OCI-LY3 (cell line): ENCODE data around the gene TRIM40.

Source experiments
- H2AFZ ChIP-seq: fragments of 200-600, 300-600 bp; shearing (Covaris generic); 2 replicates; pipeline ENCODE4 v1.6.0; 2014; ENCODE audit warnings: antibody characterized with exemption, low read depth, low read length
- H3K27ac ChIP-seq: fragments of 200-600, 300-600 bp; sonication (generic); 2 replicates; pipeline ENCODE4 v1.5.1; 2014; ENCODE audit warnings: mild to moderate bottlenecking, low read length, moderate library complexity, mixed read lengths
- H3K27me3 ChIP-seq: fragments of 200-600, 300-600 bp; sonication (generic); 2 replicates; pipeline ENCODE4 v1.6.1; 2014; ENCODE audit warnings: low read depth, low read length, mixed read lengths
- H3K36me3 ChIP-seq: fragments of 200-600, 300-600 bp; sonication (generic); replicated peaks from 2 replicates; pipeline ENCODE3; 2014; ENCODE audit warnings: low read depth, low read length, mixed read lengths
- H3K4me1 ChIP-seq: fragments of 300-600, 200-600 bp; sonication (generic); 2 replicates; pipeline ENCODE4 v1.6.1; 2014; ENCODE audit warnings: low read length, mixed read lengths
- H3K4me2 ChIP-seq: fragments of 200-600, 300-600 bp; sonication (generic); 2 replicates; pipeline ENCODE4 v1.6.1; 2014; ENCODE audit warnings: low read length, mixed read lengths
- H3K4me3 ChIP-seq: fragments of 300-600, 200-600 bp; sonication (generic); 2 replicates; pipeline ENCODE4 v1.5.1; 2014; ENCODE audit warnings: antibody characterized with exemption, mild to moderate bottlenecking, low read length, moderate library complexity
- H3K79me2 ChIP-seq: fragments of 300-600, 200-600 bp; shearing (Covaris generic); 2 replicates; pipeline ENCODE4 v1.6.1; 2014; ENCODE audit warnings: mild to moderate bottlenecking, low read length, mixed read lengths
- H3K9ac ChIP-seq: fragments of 300-600, 200-600 bp; shearing (Covaris generic); 2 replicates; pipeline ENCODE4 v1.6.0; 2014; ENCODE audit warnings: mild to moderate bottlenecking, low read length, moderate library complexity
- H3K9me3 ChIP-seq: fragments of 200-600, 300-600 bp; shearing (Covaris generic); 2 replicates; pipeline ENCODE4 v1.6.1; 2014; ENCODE audit warnings: low read length, mixed read lengths; ENCODE audit not compliant: insufficient read depth
- H4K20me1 ChIP-seq: fragments of 200-600, 300-600 bp; sonication (generic); 2 replicates; pipeline ENCODE4 v1.6.1; 2016; ENCODE audit warnings: low read length, mixed read lengths; ENCODE audit not compliant: insufficient read depth
- EZH2phosphoT487 ChIP-seq: fragments of 200-600 bp; shearing (Covaris generic); IDR thresholded peaks from 2 replicates; pipeline ENCODE4 v1.6.1; 2018; ENCODE audit warnings: antibody characterized with exemption, mixed run types, low read depth
- TF ChIP-seq, protein P1 (sequence below): fragments of 200-600, 300-600 bp; sonication (generic); IDR thresholded peaks from 2 replicates; pipeline ENCODE4 v1.5.1; 2014; ENCODE audit warnings: antibody characterized with exemption, low read length, low read depth

The TRIM40 gene

DNA sequence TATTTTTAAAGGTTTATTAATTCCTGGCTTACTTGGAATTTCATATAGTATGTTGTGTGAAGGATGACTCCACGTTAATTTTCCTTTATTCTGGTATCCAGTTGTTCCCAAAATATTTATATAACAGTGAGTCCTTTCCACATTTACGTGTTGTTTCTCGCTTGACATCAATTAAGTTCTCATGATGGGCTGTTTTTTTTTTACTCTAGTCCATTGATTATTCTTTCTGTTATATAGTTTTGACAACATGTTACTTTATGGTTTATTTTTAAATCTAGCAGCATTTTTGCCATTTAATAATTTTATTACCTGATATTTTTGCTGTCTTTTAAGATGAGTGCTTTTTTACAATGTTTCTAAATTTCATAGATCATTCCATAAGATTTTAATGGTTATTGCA lies 6.7 kb downstream of the TRIM40 start:
- H3K27ac ChIP-seq = no peak overlapping the region
- H3K4me2 ChIP-seq = no peak overlapping the region
- no peaks in the 10 kb centered on the region for H3K36me3 ChIP-seq
- H2AFZ ChIP-seq = no peak overlapping the region
- H3K4me1 ChIP-seq = no peaks in the 10 kb centered on the region
- no peak overlapping the region for H3K9ac ChIP-seq
- no peak overlapping the region for H3K4me3 ChIP-seq
- no peaks in the 10 kb centered on the region for H4K20me1 ChIP-seq
- no peaks in the 10 kb centered on the region for H3K79me2 ChIP-seq
- H3K27me3 ChIP-seq = peaks cover 27% of the 10 kb centered on the region
- no peaks in the 10 kb centered on the region for H3K9me3 ChIP-seq
- no peak for TF ChIP-seq EZH2phosphoT487
- TF ChIP-seq, protein P1, sequence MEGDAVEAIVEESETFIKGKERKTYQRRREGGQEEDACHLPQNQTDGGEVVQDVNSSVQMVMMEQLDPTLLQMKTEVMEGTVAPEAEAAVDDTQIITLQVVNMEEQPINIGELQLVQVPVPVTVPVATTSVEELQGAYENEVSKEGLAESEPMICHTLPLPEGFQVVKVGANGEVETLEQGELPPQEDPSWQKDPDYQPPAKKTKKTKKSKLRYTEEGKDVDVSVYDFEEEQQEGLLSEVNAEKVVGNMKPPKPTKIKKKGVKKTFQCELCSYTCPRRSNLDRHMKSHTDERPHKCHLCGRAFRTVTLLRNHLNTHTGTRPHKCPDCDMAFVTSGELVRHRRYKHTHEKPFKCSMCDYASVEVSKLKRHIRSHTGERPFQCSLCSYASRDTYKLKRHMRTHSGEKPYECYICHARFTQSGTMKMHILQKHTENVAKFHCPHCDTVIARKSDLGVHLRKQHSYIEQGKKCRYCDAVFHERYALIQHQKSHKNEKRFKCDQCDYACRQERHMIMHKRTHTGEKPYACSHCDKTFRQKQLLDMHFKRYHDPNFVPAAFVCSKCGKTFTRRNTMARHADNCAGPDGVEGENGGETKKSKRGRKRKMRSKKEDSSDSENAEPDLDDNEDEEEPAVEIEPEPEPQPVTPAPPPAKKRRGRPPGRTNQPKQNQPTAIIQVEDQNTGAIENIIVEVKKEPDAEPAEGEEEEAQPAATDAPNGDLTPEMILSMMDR = no peak

DNA sequence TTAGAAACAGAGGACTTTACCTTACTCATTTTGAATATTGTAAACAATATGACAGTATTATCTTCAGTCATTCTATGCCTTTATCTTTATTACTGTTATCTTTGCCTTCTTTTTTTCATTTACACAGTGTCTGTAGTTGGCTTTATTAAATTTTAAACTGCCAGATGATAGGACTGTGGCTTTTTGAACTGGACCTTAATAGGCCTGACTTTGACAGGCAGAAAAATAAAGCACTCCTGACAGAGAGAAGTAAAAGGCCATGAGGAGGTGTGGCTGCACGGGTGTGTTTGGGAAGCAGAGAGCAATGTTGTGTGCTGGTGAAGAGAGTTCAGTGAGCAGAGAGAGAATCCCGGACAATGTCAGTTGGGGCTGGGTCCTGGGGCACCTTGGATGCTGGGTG lies 7.8 kb downstream of the TRIM40 start:
- Histone ChIP-seq H4K20me1 (no peaks in the 10 kb centered on the region), H3K79me2 (no peaks in the 10 kb centered on the region), H3K4me3 (no peak overlapping the region), H3K9ac (no peak overlapping the region), H3K9me3 (no peaks in the 10 kb centered on the region), H3K4me2 (no peak overlapping the region), H3K27me3 (peaks cover 17% of the 10 kb centered on the region; the same call in 1 of the 2 replicates), H3K27ac (no peak overlapping the region), H2AFZ (no peak overlapping the region), H3K36me3 (no peaks in the 10 kb centered on the region), H3K4me1 (no peaks in the 10 kb centered on the region)
- TF ChIP-seq, protein P1 = no peak
- TF ChIP-seq EZH2phosphoT487 = no peak

DNA sequence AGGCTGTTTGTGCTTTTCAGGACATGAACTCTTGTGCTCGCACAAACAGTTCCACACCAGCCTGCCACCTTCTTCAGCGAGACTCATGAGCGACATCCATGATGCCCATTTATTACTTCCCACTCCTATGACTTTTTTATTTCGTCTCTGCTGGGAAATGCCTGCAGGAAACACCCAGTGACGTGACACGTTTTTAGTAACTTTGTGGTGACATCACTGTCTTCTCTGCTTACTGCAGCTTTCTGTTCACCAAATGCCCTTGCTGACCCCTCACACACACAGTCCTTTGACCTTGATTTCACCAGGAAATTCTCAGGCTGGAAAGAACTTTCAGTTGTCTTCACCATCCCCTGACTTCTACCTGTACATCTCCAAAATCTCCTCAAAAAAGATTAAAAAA lies 8.9 kb downstream of the TRIM40 start:
- no peaks in the 10 kb centered on the region for H3K36me3 ChIP-seq
- H2AFZ ChIP-seq = no peak overlapping the region
- peaks cover 15% of the 10 kb centered on the region; the same call in 1 of the 2 replicates for H3K27me3 ChIP-seq
- TF ChIP-seq, protein P1 = no peak
- TF ChIP-seq EZH2phosphoT487 = no peak
- H3K9me3 ChIP-seq = no peaks in the 10 kb centered on the region
- H3K4me1 ChIP-seq = peaks cover 6% of the 10 kb centered on the region
- H3K79me2 ChIP-seq = no peaks in the 10 kb centered on the region
- H3K4me3 ChIP-seq = no peak overlapping the region
- no peak overlapping the region for H3K4me2 ChIP-seq
- no peaks in the 10 kb centered on the region for H4K20me1 ChIP-seq
- no peak overlapping the region for H3K9ac ChIP-seq
- H3K27ac ChIP-seq = no peak overlapping the region

DNA sequence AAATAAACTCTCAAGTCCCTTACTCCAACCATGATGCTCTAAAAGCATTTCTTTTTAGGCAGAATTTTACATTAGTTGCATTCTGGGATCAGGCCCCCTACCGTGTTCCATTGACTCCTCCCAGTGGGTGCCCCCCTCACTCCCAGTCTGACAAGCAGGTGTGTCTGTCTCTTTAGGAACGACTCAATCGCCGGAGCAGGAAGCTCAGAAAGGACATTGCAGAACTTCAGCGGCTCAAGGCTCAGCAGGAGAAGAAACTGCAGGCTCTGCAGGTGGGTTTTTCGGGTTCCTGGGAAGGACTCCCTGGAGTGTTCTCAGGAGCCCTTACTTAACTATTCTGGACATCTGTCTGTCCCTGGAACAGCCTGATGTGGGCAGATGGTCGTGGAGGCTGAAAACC lies 9.9 kb downstream of the TRIM40 start:
- H3K4me3 ChIP-seq = no peak overlapping the region
- peaks cover 10% of the 10 kb centered on the region for H3K4me1 ChIP-seq
- H3K79me2 ChIP-seq = no peaks in the 10 kb centered on the region
- H2AFZ ChIP-seq = no peak overlapping the region
- H4K20me1 ChIP-seq = no peaks in the 10 kb centered on the region
- H3K9me3 ChIP-seq = no peaks in the 10 kb centered on the region
- H3K36me3 ChIP-seq = no peaks in the 10 kb centered on the region
- H3K9ac ChIP-seq = no peak overlapping the region
- TF ChIP-seq EZH2phosphoT487 = no peak
- TF ChIP-seq, protein P1 = no peak
- no peak overlapping the region for H3K4me2 ChIP-seq
- no peak overlapping the region for H3K27ac ChIP-seq
- H3K27me3 ChIP-seq = peaks cover 15% of the 10 kb centered on the region; the same call in 1 of the 2 replicates
